DND-41 (cell line): Measurements from ENCODE around the gene SMARCB1.

Experiments used
- ATAC-seq: fragments of 200-7000 bp; cut with Tn5 transposase; 3 replicates; pipeline ENCODE4 v1.9.1; 2021; ENCODE audit warnings: low read depth; ENCODE audit not compliant: insufficient read depth
- DNase-seq: peaks from one replicate; pipeline ENCODE4 v3.0.0-alpha.2; 2020
- H2AFZ ChIP-seq: 2 replicates; pipeline ENCODE4 v1.6.0; 2012; ENCODE audit warnings: low read depth, low read length
- H3K27ac ChIP-seq: 2 replicates; pipeline ENCODE4 v1.5.1; 2012; ENCODE audit warnings: low read length, inconsistent platforms
- H3K27me3 ChIP-seq: fragments of 200-600 bp; sonication (generic); 2 replicates; pipeline ENCODE4 v1.6.0; 2012; ENCODE audit warnings: low read length, mild to moderate bottlenecking, inconsistent platforms; ENCODE audit not compliant: insufficient read depth, poor library complexity
- H3K36me3 ChIP-seq: 2 replicates; pipeline ENCODE4 v1.5.1; 2012; ENCODE audit warnings: low read length, inconsistent platforms; ENCODE audit not compliant: insufficient read depth
- H3K4me1 ChIP-seq: 2 replicates; pipeline ENCODE4 v1.5.1; 2012; ENCODE audit warnings: mild to moderate bottlenecking, low read length; ENCODE audit not compliant: insufficient read depth
- H3K4me2 ChIP-seq: 2 replicates; pipeline ENCODE4 v1.6.0; 2012; ENCODE audit warnings: mild to moderate bottlenecking, moderate library complexity, low read length, inconsistent platforms; ENCODE audit not compliant: insufficient read depth
- H3K4me3 ChIP-seq, 2 experiments: fragments of 200-600 bp in 1 of 2; shearing (Covaris generic) in 1 of 2; 2 replicates each; pipeline ENCODE4 v1.5.1; 2012 to 2016; ENCODE audit warnings: inconsistent platforms in 2 of 2, low read length in 2 of 2, mild to moderate bottlenecking in 2 of 2, low read depth in 1 of 2, moderate library complexity in 1 of 2
- H3K79me2 ChIP-seq: 2 replicates; pipeline ENCODE4 v1.6.0; 2012; ENCODE audit warnings: low read length, inconsistent platforms; ENCODE audit not compliant: insufficient read depth
- H3K9ac ChIP-seq: 2 replicates; pipeline ENCODE4 v1.6.0; 2012; ENCODE audit warnings: low read depth, mild to moderate bottlenecking, inconsistent platforms, low read length, moderate library complexity
- H3K9me3 ChIP-seq: 2 replicates; pipeline ENCODE4 v1.5.1; 2012; ENCODE audit warnings: low read length, moderate library complexity, mild to moderate bottlenecking, inconsistent platforms; ENCODE audit not compliant: insufficient read depth, severe bottlenecking
- H4K20me1 ChIP-seq: 2 replicates; pipeline ENCODE4 v1.6.0; 2012; ENCODE audit warnings: low read length; ENCODE audit not compliant: insufficient read depth
- CTCF ChIP-seq: IDR thresholded peaks from 2 replicates; pipeline ENCODE4 v1.5.1; 2012; ENCODE audit warnings: borderline replicate concordance, low read length, moderate library complexity, mild to moderate bottlenecking; ENCODE audit not compliant: poor library complexity, severe bottlenecking; ENCODE audit errors: extremely low read depth
- EZH2 ChIP-seq: IDR thresholded peaks from 3 replicates; pipeline ENCODE4 v1.6.1; 2012; ENCODE audit warnings: borderline replicate concordance, low read depth, mild to moderate bottlenecking, moderate library complexity, low read length, inconsistent platforms; ENCODE audit not compliant: severe bottlenecking

SMARCB1 gene

GRCh38 chr22:23743303-23743705, 43.5 kb upstream of the SMARCB1 start:
- no peaks in the 10 kb centered on the region for H3K9me3 ChIP-seq
- H4K20me1 ChIP-seq: peaks cover 3% of the 10 kb centered on the region; the same call in 1 of the 2 replicates
- peaks cover 4% of the 10 kb centered on the region for H3K79me2 ChIP-seq
- no peak overlapping the region for H3K4me2 ChIP-seq
- no peak overlapping the region for H3K27ac ChIP-seq
- TF ChIP-seq EZH2 (no peak), CTCF (no peak)
- H2AFZ ChIP-seq: no peak overlapping the region
- H3K4me3 ChIP-seq: no peak overlapping the region
- H3K27me3 ChIP-seq: no peaks in the 10 kb centered on the region
- H3K9ac ChIP-seq: no peak overlapping the region
- ATAC-seq (no peak), DNase-seq (no peak)
- H3K4me1 ChIP-seq: no peaks in the 10 kb centered on the region
- peaks cover 35% of the 10 kb centered on the region for H3K36me3 ChIP-seq

- ATAC-seq: no peak
- DNase-seq: no peak
- Histone ChIP-seq H2AFZ (no peak overlapping the region), H3K4me1 (no peaks in the 10 kb centered on the region), H3K27ac (no peak overlapping the region), H3K4me3 (no peak overlapping the region), H3K9me3 (no peaks in the 10 kb centered on the region), H3K9ac (no peak overlapping the region), H3K79me2 (peaks cover 4% of the 10 kb centered on the region), H4K20me1 (peaks cover 3% of the 10 kb centered on the region; the same call in 1 of the 2 replicates), H3K27me3 (no peaks in the 10 kb centered on the region), H3K4me2 (no peak overlapping the region), H3K36me3 (peaks cover 35% of the 10 kb centered on the region)
- TF ChIP-seq EZH2 (no peak), CTCF (no peak)
These were observed 42.8 kb upstream of the SMARCB1 start for GRCh38 chr22:23744001-23744400.

- H3K9me3 ChIP-seq: no peaks in the 10 kb centered on the region
- TF ChIP-seq CTCF: no peak
- no peak for TF ChIP-seq EZH2
- H2AFZ ChIP-seq: no peak overlapping the region
- H3K36me3 ChIP-seq: peaks cover 35% of the 10 kb centered on the region
- no peak overlapping the region for H3K27ac ChIP-seq
- no peak overlapping the region for H3K4me2 ChIP-seq
- peaks cover 4% of the 10 kb centered on the region for H3K79me2 ChIP-seq
- H3K27me3 ChIP-seq: no peaks in the 10 kb centered on the region
- DNase-seq (no peak), ATAC-seq (no peak)
- H3K9ac ChIP-seq: no peak overlapping the region
- peaks cover 3% of the 10 kb centered on the region; the same call in 1 of the 2 replicates for H4K20me1 ChIP-seq
- peaks cover 1% of the 10 kb centered on the region for H3K4me1 ChIP-seq
- no peak overlapping the region for H3K4me3 ChIP-seq
These were observed 42.3 kb upstream of the SMARCB1 start for GRCh38 chr22:23744485-23744884.

GRCh38 chr22:23745791-23746190, 41.0 kb upstream of the SMARCB1 start:
- no peak overlapping the region for H3K4me3 ChIP-seq
- TF ChIP-seq CTCF (no peak), EZH2 (no peak)
- DNase-seq (no peak), ATAC-seq (no peak)
- no peak overlapping the region for H3K9ac ChIP-seq
- H4K20me1 ChIP-seq: peaks cover 3% of the 10 kb centered on the region; the same call in 1 of the 2 replicates
- no peak overlapping the region for H3K27ac ChIP-seq
- H3K4me2 ChIP-seq: no peak overlapping the region
- H3K36me3 ChIP-seq: peaks cover 35% of the 10 kb centered on the region
- H3K9me3 ChIP-seq: no peaks in the 10 kb centered on the region
- H3K79me2 ChIP-seq: peaks cover 15% of the 10 kb centered on the region
- no peak overlapping the region for H2AFZ ChIP-seq
- H3K27me3 ChIP-seq: no peaks in the 10 kb centered on the region
- peaks cover 13% of the 10 kb centered on the region for H3K4me1 ChIP-seq
